ENCODE results near the gene MGMT. TPM values are rescaled to one million over a fixed set of nuclear protein-coding genes. Genes with fewer than 3 reads are reported as not detected.

Gene MGMT
- total RNA-seq, 1 donor from 2014 or later: 13.9 TPM

DNA sequence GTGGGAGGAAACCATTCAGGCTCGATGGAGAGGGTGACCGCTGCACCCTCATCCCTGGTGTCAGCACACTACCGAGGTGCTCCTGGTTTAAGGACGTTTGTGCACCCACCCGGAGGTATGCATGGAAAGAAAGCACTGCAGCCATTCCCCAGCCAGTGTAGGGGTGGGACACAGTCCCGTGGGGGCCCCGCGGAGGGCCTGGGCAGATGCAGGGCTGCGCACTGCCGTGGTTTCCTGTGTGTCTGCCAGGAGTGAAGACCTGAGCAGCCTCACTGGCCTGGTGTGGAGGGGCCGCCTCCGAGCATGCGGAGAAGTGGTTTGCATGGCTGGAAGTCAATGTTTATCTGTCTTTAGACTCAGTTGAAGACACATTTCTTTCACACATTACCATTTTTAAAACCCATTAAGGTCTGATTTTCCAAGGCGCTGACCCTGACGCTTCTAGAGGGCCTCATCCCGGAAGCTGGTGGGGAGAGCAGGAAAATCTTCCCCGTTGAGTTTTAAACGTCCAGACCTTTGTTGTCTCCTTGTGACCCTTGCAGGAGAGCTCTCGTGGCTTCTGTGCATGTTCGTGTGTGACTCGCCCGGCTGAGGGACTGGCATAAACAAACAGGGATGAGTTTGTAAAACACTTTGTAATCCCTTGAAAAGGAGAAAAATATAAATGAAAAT is 188.1 kb downstream of the MGMT start:
- Mint-ChIP-seq H3K9me3 (ENCODE audit: low read depth) (no peaks in the 10 kb centered on the region), H3K4me1 (ENCODE audit: low read depth) (no peaks in the 10 kb centered on the region), H3K27me3 (ENCODE audit: low read depth) (no peaks in the 10 kb centered on the region), H3K36me3 (ENCODE audit: low read depth) (no peaks in the 10 kb centered on the region), H3K4me3 (ENCODE audit: unreplicated experiment) (no peak overlapping the region), H3K27ac (ENCODE audit: unreplicated experiment) (no peak overlapping the region)
- TF ChIP-seq, protein P1, sequence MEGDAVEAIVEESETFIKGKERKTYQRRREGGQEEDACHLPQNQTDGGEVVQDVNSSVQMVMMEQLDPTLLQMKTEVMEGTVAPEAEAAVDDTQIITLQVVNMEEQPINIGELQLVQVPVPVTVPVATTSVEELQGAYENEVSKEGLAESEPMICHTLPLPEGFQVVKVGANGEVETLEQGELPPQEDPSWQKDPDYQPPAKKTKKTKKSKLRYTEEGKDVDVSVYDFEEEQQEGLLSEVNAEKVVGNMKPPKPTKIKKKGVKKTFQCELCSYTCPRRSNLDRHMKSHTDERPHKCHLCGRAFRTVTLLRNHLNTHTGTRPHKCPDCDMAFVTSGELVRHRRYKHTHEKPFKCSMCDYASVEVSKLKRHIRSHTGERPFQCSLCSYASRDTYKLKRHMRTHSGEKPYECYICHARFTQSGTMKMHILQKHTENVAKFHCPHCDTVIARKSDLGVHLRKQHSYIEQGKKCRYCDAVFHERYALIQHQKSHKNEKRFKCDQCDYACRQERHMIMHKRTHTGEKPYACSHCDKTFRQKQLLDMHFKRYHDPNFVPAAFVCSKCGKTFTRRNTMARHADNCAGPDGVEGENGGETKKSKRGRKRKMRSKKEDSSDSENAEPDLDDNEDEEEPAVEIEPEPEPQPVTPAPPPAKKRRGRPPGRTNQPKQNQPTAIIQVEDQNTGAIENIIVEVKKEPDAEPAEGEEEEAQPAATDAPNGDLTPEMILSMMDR (IDR thresholded peaks at IDR 0.05): no peak
- no peak for DNase-seq (ENCODE audit: low spot score)

DNA sequence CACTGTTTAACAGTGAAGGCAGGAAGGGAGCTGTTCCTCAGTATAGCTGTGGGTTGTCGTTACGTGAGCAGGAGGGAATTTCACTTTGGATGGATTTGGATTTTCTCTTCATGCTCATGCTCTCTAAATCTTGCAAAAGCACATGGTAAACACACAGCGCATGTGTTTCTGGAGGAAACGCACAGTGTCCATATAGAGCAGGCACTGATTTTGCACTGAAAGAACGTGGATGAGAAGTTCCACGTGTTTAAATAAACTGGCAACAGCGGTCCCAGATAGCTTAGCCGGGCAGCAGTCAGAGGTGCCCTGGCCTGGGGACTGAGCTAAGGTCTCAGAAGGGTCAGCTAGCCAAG is 188.6 kb downstream of the MGMT start:
- no peak overlapping the region for H3K27ac Mint-ChIP-seq (ENCODE audit: unreplicated experiment)

DNA sequence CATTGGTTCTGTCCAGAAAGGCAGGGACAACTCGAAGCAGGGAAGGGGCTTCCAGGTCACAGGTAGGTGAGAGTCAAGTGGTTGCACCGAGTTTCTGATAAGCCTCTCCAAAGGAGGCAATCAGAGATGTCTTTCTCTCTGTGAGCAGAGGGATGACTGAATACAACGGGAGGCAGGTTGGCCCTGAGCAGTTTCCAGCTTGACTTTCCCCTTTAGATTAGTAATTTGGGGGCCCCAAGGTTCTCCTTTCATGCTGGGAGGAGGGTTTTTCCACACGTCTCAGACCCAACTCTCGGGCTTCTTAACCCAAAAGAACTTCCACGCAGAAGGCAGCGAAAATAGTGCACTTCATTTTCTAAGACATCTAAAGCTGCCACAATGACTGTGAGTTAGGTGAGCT is 189.6 kb downstream of the MGMT start:
- no peak overlapping the region for H3K27ac Mint-ChIP-seq (ENCODE audit: unreplicated experiment)
- H3K9me3 Mint-ChIP-seq (ENCODE audit: low read depth): no peaks in the 10 kb centered on the region
- H3K27me3 Mint-ChIP-seq (ENCODE audit: low read depth): no peaks in the 10 kb centered on the region
- no peak overlapping the region for H3K4me3 Mint-ChIP-seq (ENCODE audit: unreplicated experiment)
- DNase-seq (ENCODE audit: low spot score): no peak
- H3K4me1 Mint-ChIP-seq (ENCODE audit: low read depth): no peaks in the 10 kb centered on the region
- no peaks in the 10 kb centered on the region for H3K36me3 Mint-ChIP-seq (ENCODE audit: low read depth)
- TF ChIP-seq, protein P1 (IDR thresholded peaks at IDR 0.05): no peak

More for the DNA sequence above, 188.6 kb downstream of the MGMT start:
- H3K9me3 Mint-ChIP-seq (ENCODE audit: low read depth): no peaks in the 10 kb centered on the region
- H3K36me3 Mint-ChIP-seq (ENCODE audit: low read depth): no peaks in the 10 kb centered on the region
- no peak overlapping the region for H3K4me3 Mint-ChIP-seq (ENCODE audit: unreplicated experiment)
- TF ChIP-seq, protein P1 (IDR thresholded peaks at IDR 0.05): no peak
- no peaks in the 10 kb centered on the region for H3K4me1 Mint-ChIP-seq (ENCODE audit: low read depth)
- no peak for DNase-seq (ENCODE audit: low spot score)
- no peaks in the 10 kb centered on the region for H3K27me3 Mint-ChIP-seq (ENCODE audit: low read depth)

DNA sequence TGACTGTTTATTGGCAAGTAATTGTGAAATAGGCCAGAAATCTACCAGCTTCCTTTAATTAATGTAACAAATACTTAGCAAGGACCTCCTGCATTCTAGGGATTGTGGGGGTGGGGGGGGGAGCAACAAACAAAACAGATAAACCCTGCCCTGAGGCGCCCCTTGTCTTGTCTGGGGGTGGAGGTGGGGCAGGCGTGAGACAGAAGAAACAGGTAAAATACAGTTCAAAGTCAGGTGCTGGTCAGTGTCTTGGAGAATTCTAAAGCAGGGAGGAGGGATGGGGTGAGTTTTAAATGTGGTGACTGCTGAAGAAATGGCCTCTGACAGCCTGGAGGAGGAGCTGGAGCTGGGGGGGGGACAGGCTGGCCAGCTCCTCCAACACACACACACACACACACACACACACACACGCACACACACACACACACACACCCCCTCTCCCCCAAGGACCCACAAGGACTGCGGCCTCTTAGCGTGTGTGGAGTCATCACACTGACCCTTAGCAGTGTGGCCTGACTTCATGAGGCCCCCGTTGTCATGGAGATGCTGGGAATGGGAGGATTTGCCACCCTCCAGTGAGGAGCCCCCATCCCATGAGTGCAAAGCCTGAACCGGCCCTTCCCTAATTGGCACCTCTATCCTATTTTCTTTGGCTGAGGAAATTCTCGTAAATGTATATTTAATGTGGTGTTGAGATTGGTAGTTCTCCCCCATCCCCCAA is 190.4 kb downstream of the MGMT start:
- H3K4me3 Mint-ChIP-seq (ENCODE audit: unreplicated experiment): no peak overlapping the region
- DNase-seq (ENCODE audit: low spot score): no peak
- no peaks in the 10 kb centered on the region for H3K4me1 Mint-ChIP-seq (ENCODE audit: low read depth)
- TF ChIP-seq, protein P1 (IDR thresholded peaks at IDR 0.05): no peak
- no peak overlapping the region for H3K27ac Mint-ChIP-seq (ENCODE audit: unreplicated experiment)
- no peaks in the 10 kb centered on the region for H3K9me3 Mint-ChIP-seq (ENCODE audit: low read depth)
- H3K27me3 Mint-ChIP-seq (ENCODE audit: low read depth): no peaks in the 10 kb centered on the region
- no peaks in the 10 kb centered on the region for H3K36me3 Mint-ChIP-seq (ENCODE audit: low read depth)

GRCh38 chr10:129658376-129659072 is 191.5 kb downstream of the MGMT start:
- DNase-seq (ENCODE audit: low spot score): no peak
- TF ChIP-seq, protein P1 (IDR thresholded peaks at IDR 0.05): peak; percentile 52
- no peak overlapping the region for H3K4me3 Mint-ChIP-seq (ENCODE audit: unreplicated experiment)
- peaks cover 2% of the 10 kb centered on the region for H3K9me3 Mint-ChIP-seq (ENCODE audit: low read depth)
- H3K36me3 Mint-ChIP-seq (ENCODE audit: low read depth): no peaks in the 10 kb centered on the region
- H3K4me1 Mint-ChIP-seq (ENCODE audit: low read depth): no peaks in the 10 kb centered on the region
- H3K27ac Mint-ChIP-seq (ENCODE audit: unreplicated experiment): no peak overlapping the region
- H3K27me3 Mint-ChIP-seq (ENCODE audit: low read depth): no peaks in the 10 kb centered on the region

All from chondrocyte (in vitro differentiated cells).